HFFc6 (cell line): ENCODE data around the gene STX12. TPM values are rescaled to one million over a fixed set of nuclear protein-coding genes. Genes with fewer than 3 reads are reported as not detected.
"Not testable (repeated sequence)": the region's sequence is repeated elsewhere in the genome, so short reads cannot be mapped to it uniquely, and the experiment has no call there.

Experiments used
- DNase-seq: peaks from one replicate; pipeline ENCODE4 v3.0.0-alpha.2; 2018
- H3K27ac Mint-ChIP-seq: 2 replicates; pipeline ENCODE4 v1.8.0; 2020; ENCODE audit warnings: mild to moderate bottlenecking, mixed read lengths
- H3K27me3 Mint-ChIP-seq: 2 replicates; pipeline ENCODE4 v1.8.0; 2021; ENCODE audit warnings: mild to moderate bottlenecking, moderate library complexity, mixed read lengths; ENCODE audit not compliant: insufficient read depth
- H3K36me3 Mint-ChIP-seq: 2 replicates; pipeline ENCODE4 v1.8.0; 2021; ENCODE audit warnings: low read depth, mixed read lengths
- H3K4me1 Mint-ChIP-seq: 2 replicates; pipeline ENCODE4 v1.8.0; 2020; ENCODE audit warnings: low read depth, mixed read lengths
- H3K4me3 Mint-ChIP-seq: 2 replicates; pipeline ENCODE4 v1.8.0; 2020; ENCODE audit warnings: mild to moderate bottlenecking, moderate library complexity, mixed read lengths
- H3K9me3 Mint-ChIP-seq: 2 replicates; pipeline ENCODE4 v1.8.0; 2020; ENCODE audit warnings: mild to moderate bottlenecking, mixed read lengths
- CTCF ChIP-seq: fragments of 200-600 bp; sonication (generic); IDR thresholded peaks from 2 replicates; pipeline ENCODE4 v1.5.0; 2021; ENCODE audit warnings: antibody characterized with exemption, mild to moderate bottlenecking
- total RNA-seq, 6 experiments: library from RNA; stranded (reverse); fragmentation: NEBNext Ultra II Directional; extraction: Animal tissue kit (Norgen Biotek cat#: 25700); gene quantifications; 2 replicates in 1 of 6; 3 replicates in 5 of 6; pipeline ENCODE4 v1.2.3, GENCODE V29; 2021

The STX12 gene
- total RNA-seq, 6 experiments from 2014 or later, result 38.6 to 58.1 (median 46.2) TPM

GRCh38 chr1:27864264-27864895, 91.4 kb downstream of the STX12 start:
- no peak for DNase-seq
- Mint-ChIP-seq H3K27ac (peak overlapping the region; percentile 98), H3K9me3 (no peaks in the 10 kb centered on the region), H3K4me1 (peaks cover 28% of the 10 kb centered on the region), H3K4me3 (no peak overlapping the region), H3K27me3 (no peaks in the 10 kb centered on the region), H3K36me3 (no peaks in the 10 kb centered on the region)
- no peak for TF ChIP-seq CTCF

GRCh38 chr1:27865821-27866220, 92.8 kb downstream of the STX12 start:
- Mint-ChIP-seq H3K27ac (no peak overlapping the region), H3K9me3 (no peaks in the 10 kb centered on the region), H3K27me3 (no peaks in the 10 kb centered on the region), H3K4me3 (no peak overlapping the region), H3K4me1 (peaks cover 28% of the 10 kb centered on the region), H3K36me3 (no peaks in the 10 kb centered on the region)
- DNase-seq, result no peak
- TF ChIP-seq CTCF, result no peak

- Mint-ChIP-seq H3K27me3 (peaks cover 6% of the 10 kb centered on the region; the same call in 1 of the 2 replicates), H3K4me3 (no peak overlapping the region), H3K36me3 (no peaks in the 10 kb centered on the region), H3K9me3 (no peaks in the 10 kb centered on the region), H3K4me1 (peaks cover 15% of the 10 kb centered on the region), H3K27ac (no peak overlapping the region)
- no peak for TF ChIP-seq CTCF
- no peak for DNase-seq
Measured at GRCh38 chr1:27868556-27868931, 95.5 kb downstream of the STX12 start.

GRCh38 chr1:27868932-27869718, 96.1 kb downstream of the STX12 start:
- Mint-ChIP-seq H3K9me3 (no peaks in the 10 kb centered on the region), H3K36me3 (no peaks in the 10 kb centered on the region), H3K27me3 (peaks cover 6% of the 10 kb centered on the region; the same call in 1 of the 2 replicates)

GRCh38 chr1:27869719-27870085, 96.7 kb downstream of the STX12 start:
- no peaks in the 10 kb centered on the region for H3K9me3 Mint-ChIP-seq
- H3K27me3 Mint-ChIP-seq, result peaks cover 6% of the 10 kb centered on the region; the same call in 1 of the 2 replicates
- H3K27ac Mint-ChIP-seq, result no peak overlapping the region
- no peak overlapping the region for H3K4me3 Mint-ChIP-seq
- no peaks in the 10 kb centered on the region for H3K36me3 Mint-ChIP-seq
- TF ChIP-seq CTCF, result no peak; the same call in 1 of the 2 replicates
- DNase-seq, result no peak
- peaks cover 9% of the 10 kb centered on the region for H3K4me1 Mint-ChIP-seq

More at GRCh38 chr1:27868932-27869718, 96.1 kb downstream of the STX12 start:
- Mint-ChIP-seq H3K4me3 (no peak overlapping the region), H3K27ac (no peak overlapping the region), H3K4me1 (peaks cover 11% of the 10 kb centered on the region)
- no peak for DNase-seq
- no peak for TF ChIP-seq CTCF

GRCh38 chr1:27871076-27871475, 98.1 kb downstream of the STX12 start:
- H3K27me3 Mint-ChIP-seq, DNase-seq, H3K27ac Mint-ChIP-seq, H3K9me3 Mint-ChIP-seq, H3K4me3 Mint-ChIP-seq, H3K36me3 Mint-ChIP-seq: not testable (repeated sequence)
- peaks cover 19% of the 10 kb centered on the region for H3K4me1 Mint-ChIP-seq
